NT2/D1 (cell line): ENCODE data around the gene WDCP.

Source experiments
- DNase-seq: peaks from one replicate; pipeline ENCODE4 v3.0.0-alpha.2; 2011; ENCODE audit warnings: low read depth, low spot score
- H3K27me3 ChIP-seq: 2 replicates; pipeline ENCODE4 v1.6.0; 2011; ENCODE audit warnings: mild to moderate bottlenecking; ENCODE audit not compliant: insufficient read length, insufficient read depth
- H3K36me3 ChIP-seq: 2 replicates; pipeline ENCODE4 v1.6.1; 2011; ENCODE audit warnings: mild to moderate bottlenecking, low read length, mixed read lengths; ENCODE audit not compliant: insufficient read depth, insufficient read length
- H3K4me1 ChIP-seq: 2 replicates; pipeline ENCODE4 v1.5.1; 2011; ENCODE audit not compliant: insufficient read depth, insufficient read length
- H3K4me3 ChIP-seq: 2 replicates; pipeline ENCODE4 v1.5.1; 2011; ENCODE audit warnings: low read depth; ENCODE audit not compliant: insufficient read length
- H3K9ac ChIP-seq: 2 replicates; pipeline ENCODE4 v1.6.0; 2011; ENCODE audit warnings: low read depth; ENCODE audit not compliant: insufficient read length
- H3K9me3 ChIP-seq: 2 replicates; pipeline ENCODE4 v1.5.1; 2011; ENCODE audit warnings: mild to moderate bottlenecking, low read length; ENCODE audit not compliant: insufficient read depth
- SUZ12 ChIP-seq: IDR thresholded peaks from 2 replicates; pipeline ENCODE4 v1.6.1; 2011; ENCODE audit not compliant: insufficient read length, insufficient read depth; ENCODE audit errors: extremely low read depth
- YY1 ChIP-seq: IDR thresholded peaks from 2 replicates; pipeline ENCODE4 v1.6.1; 2011; ENCODE audit not compliant: insufficient read length, insufficient read depth
- ZNF274 ChIP-seq: IDR thresholded peaks from 2 replicates; pipeline ENCODE4 v1.6.1; 2011; ENCODE audit warnings: mild to moderate bottlenecking, low read depth, low read length

Gene WDCP

GRCh38 chr2:24076849-24077534 lies 29.8 kb upstream of the WDCP start:
- H3K4me1 ChIP-seq: no peaks in the 10 kb centered on the region
- no peaks in the 10 kb centered on the region for H3K27me3 ChIP-seq
- peak overlapping the region; percentile 50 for H3K9ac ChIP-seq
- no peaks in the 10 kb centered on the region for H3K9me3 ChIP-seq
- peak overlapping the region; percentile 18 for H3K4me3 ChIP-seq
- DNase-seq: no peak
- TF ChIP-seq SUZ12: no peak
- TF ChIP-seq YY1: no peak
- TF ChIP-seq ZNF274: no peak
- peaks cover 61% of the 10 kb centered on the region for H3K36me3 ChIP-seq

- no peaks in the 10 kb centered on the region for H3K9me3 ChIP-seq
- peaks cover 59% of the 10 kb centered on the region for H3K36me3 ChIP-seq
- DNase-seq: peak; percentile 99
- H3K4me3 ChIP-seq: peak within 1 kb of the TSS; percentile 92
- no peaks in the 10 kb centered on the region for H3K4me1 ChIP-seq
- peak within 1 kb of the TSS; percentile 94 for H3K9ac ChIP-seq
- no peak for TF ChIP-seq YY1
- TF ChIP-seq SUZ12: no peak
- no peak for TF ChIP-seq ZNF274
- H3K27me3 ChIP-seq: no peaks in the 10 kb centered on the region
Measured at GRCh38 chr2:24075915-24076848, 29.0 kb upstream of the WDCP start, which contains the start of gene SF3B6. SF3B6 (minus strand) TSS chr2:24076326; CDS start chr2:24076229, 97 bp downstream.

- TF ChIP-seq YY1 (no peak), ZNF274 (no peak), SUZ12 (no peak)
- peaks cover 58% of the 10 kb centered on the region for H3K36me3 ChIP-seq
- H3K9me3 ChIP-seq: no peaks in the 10 kb centered on the region
- H3K4me3 ChIP-seq: peak overlapping the region; percentile 92
- H3K4me1 ChIP-seq: no peaks in the 10 kb centered on the region
- no peaks in the 10 kb centered on the region for H3K27me3 ChIP-seq
- H3K9ac ChIP-seq: peak overlapping the region; percentile 94
- DNase-seq: no peak
Measured at GRCh38 chr2:24075259-24075658, 28.1 kb upstream of the WDCP start.

GRCh38 chr2:24073816-24074215 lies 26.6 kb upstream of the WDCP start:
- H3K27me3 ChIP-seq: no peaks in the 10 kb centered on the region
- no peak overlapping the region for H3K4me3 ChIP-seq
- no peaks in the 10 kb centered on the region for H3K9me3 ChIP-seq
- TF ChIP-seq ZNF274: no peak
- no peak for TF ChIP-seq SUZ12
- no peak for TF ChIP-seq YY1
- H3K4me1 ChIP-seq: no peaks in the 10 kb centered on the region
- H3K36me3 ChIP-seq: peaks cover 52% of the 10 kb centered on the region
- no peak for DNase-seq
- no peak overlapping the region for H3K9ac ChIP-seq

GRCh38 chr2:24072259-24072658 lies 25.1 kb upstream of the WDCP start:
- Histone ChIP-seq H3K27me3 (no peaks in the 10 kb centered on the region), H3K9me3 (no peaks in the 10 kb centered on the region), H3K9ac (no peak overlapping the region), H3K4me1 (no peaks in the 10 kb centered on the region), H3K4me3 (no peak overlapping the region), H3K36me3 (peaks cover 54% of the 10 kb centered on the region)
- DNase-seq: no peak
- TF ChIP-seq YY1 (no peak), ZNF274 (no peak), SUZ12 (no peak)

- Histone ChIP-seq H3K27me3 (no peaks in the 10 kb centered on the region), H3K9ac (no peak overlapping the region), H3K4me1 (no peaks in the 10 kb centered on the region), H3K36me3 (peaks cover 46% of the 10 kb centered on the region), H3K4me3 (no peak overlapping the region), H3K9me3 (no peaks in the 10 kb centered on the region)
- no peak for TF ChIP-seq ZNF274
- no peak for TF ChIP-seq YY1
- no peak for TF ChIP-seq SUZ12
- no peak for DNase-seq
Measured at GRCh38 chr2:24065341-24065740, 18.1 kb upstream of the WDCP start.

- TF ChIP-seq ZNF274: no peak
- no peak for TF ChIP-seq SUZ12
- no peak for TF ChIP-seq YY1
- no peak overlapping the region for H3K4me3 ChIP-seq
- DNase-seq: no peak
- H3K36me3 ChIP-seq: peaks cover 15% of the 10 kb centered on the region
- no peaks in the 10 kb centered on the region for H3K4me1 ChIP-seq
- H3K27me3 ChIP-seq: no peaks in the 10 kb centered on the region
- H3K9ac ChIP-seq: no peak overlapping the region
- no peaks in the 10 kb centered on the region for H3K9me3 ChIP-seq
Measured at GRCh38 chr2:24058564-24059271, 11.5 kb upstream of the WDCP start.
